HG03378 (cell line): Measurements from ENCODE around the gene CXXC4.

ENCODE experiments used
- ATAC-seq: cut with Tn5 transposase; IDR thresholded peaks from one replicate; pipeline ENCODE4 v1.9.1; 2021; ENCODE audit warnings: mild to moderate bottlenecking, moderate library complexity; ENCODE audit not compliant: unreplicated experiment

Gene CXXC4

GRCh38 chr4:104424475-104424941, 70.2 kb downstream of the CXXC4 start:
- ATAC-seq = no peak

GRCh38 chr4:104421566-104421965, 73.1 kb downstream of the CXXC4 start:
- no peak for ATAC-seq

- ATAC-seq = no peak
Measured at GRCh38 chr4:104420766-104421165, 73.9 kb downstream of the CXXC4 start.
